Epithelial cell of proximal tubule (primary cell): ENCODE results near the gene CHST12. TPM values are rescaled to one million over a fixed set of nuclear protein-coding genes. Genes with fewer than 3 reads are reported as not detected.

Experiments used
- DNase-seq: peaks from one replicate; pipeline ENCODE4 v3.0.0-alpha.2; 2011; ENCODE audit warnings: low read depth
- H3K4me3 ChIP-seq: 2 replicates; pipeline ENCODE4 v1.5.1; 2011; ENCODE audit warnings: low read depth, mild to moderate bottlenecking, low read length
- CTCF ChIP-seq: conservative IDR thresholded peaks from 2 replicates; pipeline ENCODE4 v1.5.1; 2012; ENCODE audit warnings: low read depth, mild to moderate bottlenecking, low read length
- total RNA-seq: library from RNA; depleted of rRNA; stranded (reverse); fragments of >200 nt; gene quantifications from 2 replicates; pipeline ENCODE4 v1.2.3, GENCODE V29; 2015

CHST12 gene
- total RNA-seq, 1 donor from 2014 or later = 10.6 TPM

- no peak overlapping the region for H3K4me3 ChIP-seq
- TF ChIP-seq CTCF = peak; percentile 53
Measured at GRCh38 chr7:2431260-2431867, 28.0 kb downstream of the CHST12 start.

GRCh38 chr7:2432910-2433712 lies 29.7 kb downstream of the CHST12 start:
- TF ChIP-seq CTCF = no peak
- no peak overlapping the region for H3K4me3 ChIP-seq
- DNase-seq = no peak

More at GRCh38 chr7:2431260-2431867, 28.0 kb downstream of the CHST12 start:
- no peak for DNase-seq

GRCh38 chr7:2433713-2434550 lies 30.5 kb downstream of the CHST12 start:
- no peak overlapping the region for H3K4me3 ChIP-seq
- no peak for DNase-seq
- no peak for TF ChIP-seq CTCF

GRCh38 chr7:2435146-2435545 lies 31.7 kb downstream of the CHST12 start:
- no peak for DNase-seq
- TF ChIP-seq CTCF = no peak
- H3K4me3 ChIP-seq = no peak overlapping the region

- no peak for TF ChIP-seq CTCF
- DNase-seq = no peak
- no peak overlapping the region for H3K4me3 ChIP-seq
Measured at GRCh38 chr7:2436341-2437104, 33.1 kb downstream of the CHST12 start.

- TF ChIP-seq CTCF = no peak
- H3K4me3 ChIP-seq = no peak overlapping the region
- DNase-seq = no peak
Measured at GRCh38 chr7:2437136-2437535, 33.7 kb downstream of the CHST12 start.
